ENCODE measurements around the gene CERK. TPM values are rescaled to one million over a fixed set of nuclear protein-coding genes. Genes with fewer than 3 reads are reported as not detected.

The CERK gene
- polyA plus RNA-seq, 1 of the 3 experiments (the other 2 are of a cell fraction), result 32.6 TPM

GRCh38 chr22:46672731-46673130 lies 65.3 kb downstream of the CERK start:
- no peak overlapping the region for H3K9ac ChIP-seq
- no peak for TF ChIP-seq TAF1 (IDR thresholded peaks at IDR 0.05; ENCODE audit: borderline replicate concordance, low read depth, low read length)
- TF ChIP-seq RCOR1 (IDR thresholded peaks at IDR 0.05; ENCODE audit: low read length), result no peak
- no peak for TF ChIP-seq FOSL2 (IDR thresholded peaks at IDR 0.05; ENCODE audit: borderline replicate concordance, low read depth)
- TF ChIP-seq NFIC (IDR thresholded peaks at IDR 0.05; ENCODE audit: borderline replicate concordance), result no peak
- TF ChIP-seq JUND (IDR thresholded peaks at IDR 0.05), result no peak
- no peak for TF ChIP-seq MEF2A (IDR thresholded peaks at IDR 0.05; ENCODE audit: borderline replicate concordance, low read depth)
- TF ChIP-seq GABPA (IDR thresholded peaks at IDR 0.05; ENCODE audit: low read depth), result no peak
- TF ChIP-seq TCF12 (IDR thresholded peaks at IDR 0.05), result no peak
- TF ChIP-seq YY1 (IDR thresholded peaks at IDR 0.05; ENCODE audit: low read depth), result no peak
- no peak for TF ChIP-seq USF2 (IDR thresholded peaks at IDR 0.05; ENCODE audit: borderline replicate concordance, low read depth, low read length)
- TF ChIP-seq POLR2AphosphoS5 (IDR thresholded peaks at IDR 0.05; ENCODE audit: low read depth, low read length), result no peak
- TF ChIP-seq, protein P1, sequence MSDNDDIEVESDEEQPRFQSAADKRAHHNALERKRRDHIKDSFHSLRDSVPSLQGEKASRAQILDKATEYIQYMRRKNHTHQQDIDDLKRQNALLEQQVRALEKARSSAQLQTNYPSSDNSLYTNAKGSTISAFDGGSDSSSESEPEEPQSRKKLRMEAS (IDR thresholded peaks at IDR 0.05; ENCODE audit: low read depth), result no peak
- TF ChIP-seq ELF1 (IDR thresholded peaks at IDR 0.05), result no peak
- no peak for TF ChIP-seq CTCF (IDR thresholded peaks at IDR 0.05)
- no peak for TF ChIP-seq NRF1 (IDR thresholded peaks at IDR 0.05; ENCODE audit: low read depth, low read length)
- no peak for TF ChIP-seq SMC3 (IDR thresholded peaks at IDR 0.05; ENCODE audit: low read depth, low read length)
- TF ChIP-seq, protein P2, sequence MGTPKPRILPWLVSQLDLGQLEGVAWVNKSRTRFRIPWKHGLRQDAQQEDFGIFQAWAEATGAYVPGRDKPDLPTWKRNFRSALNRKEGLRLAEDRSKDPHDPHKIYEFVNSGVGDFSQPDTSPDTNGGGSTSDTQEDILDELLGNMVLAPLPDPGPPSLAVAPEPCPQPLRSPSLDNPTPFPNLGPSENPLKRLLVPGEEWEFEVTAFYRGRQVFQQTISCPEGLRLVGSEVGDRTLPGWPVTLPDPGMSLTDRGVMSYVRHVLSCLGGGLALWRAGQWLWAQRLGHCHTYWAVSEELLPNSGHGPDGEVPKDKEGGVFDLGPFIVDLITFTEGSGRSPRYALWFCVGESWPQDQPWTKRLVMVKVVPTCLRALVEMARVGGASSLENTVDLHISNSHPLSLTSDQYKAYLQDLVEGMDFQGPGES (IDR thresholded peaks at IDR 0.05; ENCODE audit: low read depth, low read length), result no peak
- TF ChIP-seq EZH2phosphoT487 (IDR thresholded peaks at IDR 0.05; ENCODE audit: borderline replicate concordance, low read depth), result no peak
- H3K36me3 ChIP-seq (replicated peaks in 1 of 2; ENCODE audit: control insufficient read depth in 1 of 2, insufficient read depth in 2 of 2, low read length in 1 of 2), result peaks cover 0 to 9% of the 10 kb centered on the region in 2 experiments
- ChIA-PET POLR2A (interaction anchor here (1.1 kb wide), 1 partner anchor 9 kb away, joined by 3 read pairs; no protein-coding TSS in a partner anchor), CTCF (interaction anchor here (0.9 to 5.8 kb wide), 4 partner anchors 9 to 130 kb away, joined by 3 to 76 read pairs (median 12); no protein-coding TSS in a partner anchor)
- H3K27ac ChIP-seq (ENCODE audit: low read depth in 2 of 2, low read length in 1 of 2), result no peak overlapping the region
- H4K20me1 ChIP-seq (ENCODE audit: insufficient read depth), result no peaks in the 10 kb centered on the region
- no peaks in the 10 kb centered on the region for H3K9me2 ChIP-seq
- H3K4me1 ChIP-seq (ENCODE audit: control insufficient read depth in 1 of 2, insufficient read depth in 2 of 2, low read depth in 1 of 2, low read length in 1 of 2), result no peaks in the 10 kb centered on the region; a peak in 1 of 4 replicates
- H3K9me3 ChIP-seq, result no peaks in the 10 kb centered on the region
- H3K27me3 ChIP-seq (ENCODE audit: insufficient read depth), result no peaks in the 10 kb centered on the region
- no peak overlapping the region for H2AFZ ChIP-seq (ENCODE audit: low read depth)
- no peaks in the 10 kb centered on the region for H3F3A ChIP-seq (replicated peaks; ENCODE audit: insufficient read depth)
- no peaks in the 10 kb centered on the region for H3K79me2 ChIP-seq (ENCODE audit: insufficient read depth)
- no peak for DNase-seq
- no peak overlapping the region for H3K4me3 ChIP-seq (ENCODE audit: low read depth in 2 of 2, low read length in 1 of 2)
- H3K4me2 ChIP-seq, result no peak overlapping the region
- 87% methylated on average over 11 of the region's 18 CpGs for WGBS (ENCODE audit: low lambda C conversion rate)
